ENCODE results near the gene POC1B. TPM values are rescaled to one million over a fixed set of nuclear protein-coding genes. Genes with fewer than 3 reads are reported as not detected.

POC1B gene
- total RNA-seq, 1 donor from 2014 or later: 15.2 TPM

DNA sequence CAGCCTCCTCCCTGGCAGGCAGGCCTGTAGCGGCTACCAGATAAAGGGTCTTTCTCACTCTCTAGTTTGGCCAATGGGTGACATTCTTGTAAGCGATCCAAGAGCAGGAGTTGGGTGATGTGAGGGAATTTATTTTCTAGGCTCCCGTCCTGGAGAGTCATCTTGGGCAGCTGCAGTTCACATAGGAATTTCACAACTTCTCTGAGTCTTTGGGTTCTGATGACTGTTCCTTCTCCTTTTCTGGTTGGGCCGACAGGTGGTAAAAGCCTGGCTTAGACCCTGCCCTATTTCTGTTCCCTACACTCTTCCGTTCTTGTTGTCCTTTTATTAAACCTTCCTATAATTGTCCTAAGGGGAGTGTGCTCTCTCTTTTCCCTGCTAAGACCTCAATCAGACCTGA, 42.6 kb upstream of the POC1B start:
- TF ChIP-seq, protein P1, sequence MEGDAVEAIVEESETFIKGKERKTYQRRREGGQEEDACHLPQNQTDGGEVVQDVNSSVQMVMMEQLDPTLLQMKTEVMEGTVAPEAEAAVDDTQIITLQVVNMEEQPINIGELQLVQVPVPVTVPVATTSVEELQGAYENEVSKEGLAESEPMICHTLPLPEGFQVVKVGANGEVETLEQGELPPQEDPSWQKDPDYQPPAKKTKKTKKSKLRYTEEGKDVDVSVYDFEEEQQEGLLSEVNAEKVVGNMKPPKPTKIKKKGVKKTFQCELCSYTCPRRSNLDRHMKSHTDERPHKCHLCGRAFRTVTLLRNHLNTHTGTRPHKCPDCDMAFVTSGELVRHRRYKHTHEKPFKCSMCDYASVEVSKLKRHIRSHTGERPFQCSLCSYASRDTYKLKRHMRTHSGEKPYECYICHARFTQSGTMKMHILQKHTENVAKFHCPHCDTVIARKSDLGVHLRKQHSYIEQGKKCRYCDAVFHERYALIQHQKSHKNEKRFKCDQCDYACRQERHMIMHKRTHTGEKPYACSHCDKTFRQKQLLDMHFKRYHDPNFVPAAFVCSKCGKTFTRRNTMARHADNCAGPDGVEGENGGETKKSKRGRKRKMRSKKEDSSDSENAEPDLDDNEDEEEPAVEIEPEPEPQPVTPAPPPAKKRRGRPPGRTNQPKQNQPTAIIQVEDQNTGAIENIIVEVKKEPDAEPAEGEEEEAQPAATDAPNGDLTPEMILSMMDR (conservative IDR thresholded peaks at IDR 0.05): no peak
- H3K9me3 Mint-ChIP-seq: peaks cover 3% of the 10 kb centered on the region
- DNase-seq (ENCODE audit: low read depth, low spot score): no peak
- no peaks in the 10 kb centered on the region for H3K4me1 Mint-ChIP-seq
- H3K36me3 Mint-ChIP-seq (ENCODE audit: low read depth): no peaks in the 10 kb centered on the region
- H3K27me3 Mint-ChIP-seq (ENCODE audit: low read depth): no peaks in the 10 kb centered on the region
- no peak overlapping the region for H3K27ac Mint-ChIP-seq (ENCODE audit: unreplicated experiment)
- no peak overlapping the region for H3K4me3 Mint-ChIP-seq

DNA sequence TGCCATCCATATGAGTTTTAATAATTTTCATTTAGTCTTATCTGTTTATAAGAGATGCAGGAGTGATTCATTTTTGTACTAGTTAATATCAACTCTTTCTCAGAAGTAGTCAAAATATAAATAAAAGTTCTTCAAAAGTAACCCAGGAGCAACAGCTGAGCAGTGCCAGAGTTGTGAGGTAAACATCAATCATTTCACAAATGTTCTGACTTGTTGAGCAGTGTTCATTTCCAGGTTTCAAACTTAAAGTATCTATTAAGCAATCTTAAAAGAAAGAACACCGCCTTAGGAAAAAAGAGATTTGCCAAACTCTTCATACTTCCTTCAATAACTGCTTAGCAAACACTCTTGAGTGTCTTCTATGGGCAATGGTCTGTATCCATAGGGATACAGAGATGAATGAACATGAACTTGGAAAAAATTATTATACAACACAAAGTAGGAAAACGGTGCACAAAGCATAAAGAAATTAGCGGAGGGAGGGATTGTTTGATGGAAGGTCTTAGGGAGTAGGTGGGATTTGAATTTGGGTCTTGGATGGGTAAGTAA, 41.9 kb upstream of the POC1B start:
- no peaks in the 10 kb centered on the region for H3K4me1 Mint-ChIP-seq
- H3K4me3 Mint-ChIP-seq: no peak overlapping the region
- H3K27ac Mint-ChIP-seq (ENCODE audit: unreplicated experiment): no peak overlapping the region
- DNase-seq (ENCODE audit: low read depth, low spot score): no peak
- TF ChIP-seq, protein P1 (conservative IDR thresholded peaks at IDR 0.05): no peak
- H3K27me3 Mint-ChIP-seq (ENCODE audit: low read depth): no peaks in the 10 kb centered on the region
- H3K9me3 Mint-ChIP-seq: peaks cover 3% of the 10 kb centered on the region
- no peaks in the 10 kb centered on the region for H3K36me3 Mint-ChIP-seq (ENCODE audit: low read depth)

DNA sequence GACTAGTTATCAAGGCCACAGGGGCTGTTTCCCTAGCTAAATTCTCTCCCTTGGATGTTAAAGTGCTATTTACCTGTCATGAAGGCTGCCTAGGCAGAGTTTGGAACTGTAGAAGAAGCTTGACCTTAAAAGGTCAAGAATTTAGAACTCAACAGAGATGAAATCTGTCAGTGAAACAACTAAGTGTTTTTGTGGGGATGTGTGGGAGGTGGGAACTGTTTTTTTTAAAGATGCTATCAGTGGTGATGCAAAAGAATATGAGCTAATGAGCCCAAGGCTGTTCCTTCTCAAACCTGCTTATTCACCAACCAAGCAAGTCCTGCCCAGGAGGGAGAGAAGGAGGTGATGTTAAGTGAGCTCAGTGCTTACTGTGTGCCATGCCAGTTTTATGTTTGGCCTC, 40.8 kb upstream of the POC1B start:
- DNase-seq (ENCODE audit: low read depth, low spot score): no peak
- Mint-ChIP-seq H3K27ac (ENCODE audit: unreplicated experiment) (no peak overlapping the region), H3K27me3 (ENCODE audit: low read depth) (no peaks in the 10 kb centered on the region), H3K4me1 (no peaks in the 10 kb centered on the region), H3K9me3 (peaks cover 3% of the 10 kb centered on the region), H3K36me3 (ENCODE audit: low read depth) (no peaks in the 10 kb centered on the region), H3K4me3 (no peak overlapping the region)
- TF ChIP-seq, protein P1 (conservative IDR thresholded peaks at IDR 0.05): no peak

DNA sequence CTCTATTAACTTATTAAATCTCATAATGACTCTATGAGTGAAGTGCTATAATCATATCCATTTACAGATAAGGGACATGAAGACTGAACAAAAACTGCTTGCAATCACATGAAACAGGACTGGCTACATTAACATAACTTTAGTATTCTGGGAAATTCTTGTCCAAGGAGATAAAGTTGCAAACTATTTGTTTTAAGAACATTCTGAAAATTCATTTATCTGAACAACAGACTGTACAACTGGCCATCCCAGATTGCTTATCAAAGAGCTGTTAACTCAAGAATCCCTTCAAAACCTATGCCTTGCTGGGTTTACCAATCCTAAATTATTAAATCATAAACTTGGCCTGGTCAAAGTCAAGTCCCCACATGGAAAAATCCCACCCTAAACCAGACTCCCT, 39.2 kb upstream of the POC1B start:
- Mint-ChIP-seq H3K4me1 (no peaks in the 10 kb centered on the region), H3K27me3 (ENCODE audit: low read depth) (no peaks in the 10 kb centered on the region), H3K4me3 (no peak overlapping the region), H3K27ac (ENCODE audit: unreplicated experiment) (no peak overlapping the region), H3K36me3 (ENCODE audit: low read depth) (no peaks in the 10 kb centered on the region), H3K9me3 (peaks cover 3% of the 10 kb centered on the region)
- DNase-seq (ENCODE audit: low read depth, low spot score): no peak
- TF ChIP-seq, protein P1 (conservative IDR thresholded peaks at IDR 0.05): no peak

DNA sequence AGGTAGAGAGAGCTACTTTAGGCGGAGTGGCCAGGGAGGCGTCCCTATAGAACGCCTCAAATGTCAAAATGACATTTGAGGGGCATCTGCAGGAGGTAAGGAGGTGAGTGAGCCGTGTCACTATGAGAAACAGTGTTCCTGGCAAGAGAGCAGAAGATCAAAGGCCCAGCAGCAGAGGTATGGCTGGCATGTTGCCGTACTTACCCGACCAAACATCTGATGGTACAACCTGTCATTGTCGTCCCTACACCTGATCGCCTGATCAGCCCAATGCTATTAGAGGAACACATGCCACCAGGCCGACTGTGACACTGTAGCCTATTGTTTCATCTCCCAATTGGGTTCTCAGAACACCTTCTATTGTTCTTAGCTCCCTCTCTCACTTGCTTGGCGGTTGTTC, 33.9 kb upstream of the POC1B start:
- Mint-ChIP-seq H3K27me3 (ENCODE audit: low read depth) (no peaks in the 10 kb centered on the region), H3K27ac (ENCODE audit: unreplicated experiment) (no peak overlapping the region), H3K4me1 (peaks cover 4% of the 10 kb centered on the region), H3K36me3 (ENCODE audit: low read depth) (no peaks in the 10 kb centered on the region), H3K9me3 (peaks cover 8% of the 10 kb centered on the region), H3K4me3 (no peak overlapping the region)
- DNase-seq (ENCODE audit: low read depth, low spot score): no peak
- TF ChIP-seq, protein P1 (conservative IDR thresholded peaks at IDR 0.05): no peak
